Measurements from ENCODE around the gene AATK.

The AATK gene

DNA sequence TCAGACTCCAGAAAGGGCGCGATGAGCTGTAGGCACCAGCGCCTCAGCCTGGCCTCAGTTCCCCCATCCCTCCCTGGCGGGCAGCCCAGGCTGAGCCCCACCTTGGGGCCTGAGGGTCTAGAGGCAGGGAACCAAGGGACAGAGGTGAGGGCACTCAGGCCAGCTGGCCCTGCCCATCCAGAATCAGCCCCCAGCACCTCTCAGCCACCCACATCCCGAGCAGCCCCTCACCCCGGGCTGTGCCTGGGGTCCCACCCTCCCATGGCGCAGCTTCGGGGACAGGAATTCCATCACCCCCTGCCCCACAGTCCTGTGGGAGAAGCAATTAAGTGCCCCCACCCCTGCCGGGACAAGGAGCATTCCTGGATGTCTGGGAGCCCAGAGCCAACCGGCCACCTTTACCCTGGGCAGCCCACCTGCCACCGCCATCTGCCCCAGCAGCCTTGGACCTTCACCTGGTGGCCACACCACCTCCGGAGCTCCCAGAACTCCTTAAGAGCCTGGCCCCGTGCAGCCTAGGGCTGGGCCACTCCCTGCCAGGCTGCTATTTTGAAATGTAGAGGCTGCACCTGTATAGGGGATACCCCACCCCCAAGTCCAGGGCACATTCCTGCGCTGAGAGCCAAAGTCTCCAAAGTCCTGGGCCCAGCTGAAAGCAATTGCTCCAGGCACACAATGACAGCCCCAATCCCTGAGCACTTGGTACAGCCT lies 34.4 kb downstream of the AATK start:
- FAIRE-seq, result no peak
- DNase-seq (ENCODE audit: insufficient read length, low spot score), result no peak

DNA sequence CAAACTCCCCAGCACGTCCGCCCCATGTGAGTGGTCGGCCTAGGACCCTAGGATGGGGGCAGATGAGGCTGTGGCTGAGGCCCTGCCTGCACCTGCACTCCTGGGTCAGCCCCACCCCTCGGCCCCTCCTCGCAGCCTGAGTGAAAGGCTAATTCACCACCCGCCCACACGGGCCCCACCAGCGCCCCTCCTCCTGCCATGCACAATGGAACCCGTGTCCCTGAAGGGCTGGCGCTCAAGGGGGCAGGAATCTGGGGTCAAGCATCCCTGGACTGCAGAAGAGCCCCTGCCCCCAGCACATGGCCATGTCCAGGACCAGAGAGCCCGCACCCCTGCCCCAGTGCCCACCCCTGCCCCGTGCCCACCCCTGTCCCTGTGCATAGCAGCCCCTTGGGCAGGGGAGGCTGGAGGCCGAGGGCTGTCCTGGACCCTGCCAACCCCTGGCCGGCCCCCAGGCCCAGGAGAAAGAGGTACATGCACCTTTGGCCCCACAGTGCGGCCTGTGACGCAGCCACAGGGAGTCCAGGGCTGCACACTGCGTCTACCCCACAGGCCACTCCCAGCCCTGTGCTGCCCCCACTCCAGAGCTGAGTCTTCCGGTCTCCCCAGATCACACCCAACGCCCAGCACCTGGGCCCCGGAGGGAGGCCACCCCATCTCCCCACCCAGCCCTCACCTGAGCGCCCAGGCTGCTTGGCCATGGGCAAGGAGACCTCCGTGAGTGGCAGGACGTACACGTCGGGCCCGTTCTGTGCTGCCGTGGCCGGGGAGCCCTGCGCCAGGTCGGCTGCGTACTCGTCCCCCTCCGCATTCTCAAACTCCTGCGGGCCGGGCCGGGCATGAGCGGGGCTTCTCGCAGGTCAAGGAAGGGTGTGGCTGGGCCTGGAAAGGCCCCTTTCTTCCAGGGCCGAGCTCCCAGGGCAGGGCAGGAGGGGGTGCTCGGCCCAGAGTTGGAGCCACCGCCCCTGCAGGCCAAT lies 35.3 kb downstream of the AATK start:
- DNase-seq (ENCODE audit: insufficient read length, low spot score), result no peak
- FAIRE-seq, result no peak

- no peak for FAIRE-seq
- DNase-seq (ENCODE audit: insufficient read length, low spot score), result no peak
Measured at GRCh38 chr17:81129711-81130367, 36.2 kb downstream of the AATK start.

GRCh38 chr17:81129289-81129688 lies 36.7 kb downstream of the AATK start:
- FAIRE-seq (no peak), DNase-seq (ENCODE audit: insufficient read length, low spot score) (no peak)

DNA sequence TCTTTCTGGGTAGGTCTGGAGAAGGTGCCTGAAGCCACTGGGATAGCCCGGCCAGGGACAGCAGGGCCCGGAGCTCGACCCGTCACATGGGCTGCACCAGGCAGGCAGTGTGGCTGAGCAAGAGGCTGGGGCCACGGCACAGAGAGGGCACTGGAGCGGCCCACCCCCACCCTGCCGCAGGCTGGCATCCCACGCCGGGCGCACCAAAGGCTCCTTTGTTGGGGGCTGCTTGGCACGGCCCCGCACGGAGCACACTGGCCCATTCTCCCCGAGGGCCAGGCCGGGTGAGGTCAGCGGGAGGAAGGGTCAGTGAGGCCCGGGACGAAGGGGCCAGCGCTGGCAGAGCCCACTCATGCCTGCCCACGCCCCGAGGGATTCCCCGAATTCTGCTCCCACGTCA lies 37.2 kb downstream of the AATK start:
- DNase-seq (ENCODE audit: insufficient read length, low spot score), result no peak
- FAIRE-seq, result no peak

GRCh38 chr17:81128338-81128737 lies 37.7 kb downstream of the AATK start:
- no peak for FAIRE-seq

DNA sequence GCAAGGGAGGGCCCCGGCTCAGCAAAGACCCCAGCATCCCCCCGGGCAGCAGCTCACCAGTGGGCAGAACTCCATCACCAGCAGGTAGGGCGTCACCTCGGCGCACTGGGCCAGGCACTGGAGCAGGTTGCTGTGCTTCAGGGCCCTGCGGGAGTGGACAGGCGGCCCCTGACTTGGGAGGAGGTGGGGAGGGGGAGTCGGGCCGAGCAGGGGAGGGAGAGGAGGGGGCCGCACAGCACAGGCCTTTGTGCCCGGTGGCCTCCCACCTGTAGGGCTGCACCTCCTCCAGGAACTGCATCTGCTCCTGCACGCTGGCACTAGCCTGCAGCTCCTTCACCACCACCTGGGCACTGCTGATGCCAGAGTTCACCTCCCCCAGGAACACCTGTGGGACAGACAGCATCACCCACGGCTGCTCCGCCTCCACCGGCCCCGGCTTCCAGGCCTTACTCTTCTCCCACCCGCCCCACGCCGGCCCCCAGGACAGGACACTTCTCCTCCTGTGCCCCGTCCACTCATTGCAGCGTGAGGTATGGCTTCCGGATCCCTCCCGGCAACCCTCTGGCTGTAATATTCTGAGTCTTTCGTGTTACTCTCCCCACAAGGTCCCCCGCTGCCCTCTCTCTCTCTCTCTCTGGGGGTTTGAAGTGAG lies 38.4 kb downstream of the AATK start:
- DNase-seq (ENCODE audit: insufficient read length, low spot score), result no peak
- FAIRE-seq, result no peak

More at GRCh38 chr17:81128338-81128737, 37.7 kb downstream of the AATK start:
- no peak for DNase-seq (ENCODE audit: insufficient read length, low spot score)

DNA sequence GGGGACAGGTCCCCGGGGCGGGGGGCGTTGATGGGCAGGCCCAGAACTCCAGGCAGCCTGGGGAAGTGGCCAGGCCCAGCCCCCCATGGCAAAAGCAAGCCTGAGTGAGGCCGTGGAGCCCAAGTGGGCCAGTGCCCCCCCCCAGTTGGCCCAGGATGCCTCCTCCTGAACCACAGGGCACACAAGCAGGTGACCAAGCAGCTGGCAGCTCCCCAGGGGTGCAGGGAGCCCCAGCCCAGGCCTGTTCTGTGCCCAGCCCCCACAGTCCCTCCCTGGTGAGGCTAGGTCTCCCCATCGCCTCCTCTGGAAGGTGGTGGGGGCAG lies 38.9 kb downstream of the AATK start:
- FAIRE-seq, result no peak

DNA sequence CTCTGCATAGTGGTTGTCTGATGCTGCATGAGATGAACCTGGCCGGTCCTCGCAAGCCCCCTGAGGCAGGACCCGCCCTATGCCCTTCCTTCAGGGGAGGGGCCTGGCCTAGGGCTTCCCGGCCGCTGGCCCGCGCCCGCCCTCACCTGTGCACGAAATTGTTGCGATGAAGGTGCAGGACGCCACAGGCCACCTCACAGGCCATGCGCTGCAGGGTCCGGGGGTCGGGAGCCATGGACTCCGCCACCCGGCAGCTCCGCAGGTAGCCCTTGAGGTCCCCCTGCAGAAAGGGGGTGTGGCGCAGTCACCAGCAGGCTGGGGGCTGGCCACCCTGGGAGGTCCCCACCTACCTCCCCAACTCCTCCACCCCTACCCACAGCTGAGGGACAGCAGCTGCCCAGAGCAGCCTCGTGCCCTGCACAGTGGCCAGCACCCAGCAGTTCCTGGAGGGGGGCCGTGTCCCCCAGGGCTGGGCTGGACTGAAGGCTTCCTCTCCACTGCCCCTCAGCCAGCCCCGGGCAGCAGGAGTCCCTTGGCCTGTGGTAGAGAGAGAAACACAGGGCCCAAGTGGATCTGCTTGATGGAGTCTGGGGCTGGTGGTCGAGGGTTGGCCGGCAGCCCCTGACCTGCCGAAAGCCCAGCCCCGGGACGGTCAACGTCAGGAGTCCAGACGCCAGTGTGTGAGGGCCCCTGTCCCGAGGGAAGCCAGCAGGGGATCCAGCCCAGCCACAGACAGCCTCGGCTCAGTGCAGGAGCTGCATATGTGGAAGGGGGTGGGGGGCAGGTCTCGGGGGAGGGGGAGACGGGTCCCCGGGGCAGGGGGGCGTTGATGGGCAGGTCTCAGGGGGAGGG lies 39.5 kb downstream of the AATK start:
- no peak for DNase-seq (ENCODE audit: insufficient read length, low spot score)
- no peak for FAIRE-seq

More for the DNA sequence above, 38.9 kb downstream of the AATK start:
- no peak for DNase-seq (ENCODE audit: insufficient read length, low spot score)

GRCh38 chr17:81125573-81126081 lies 40.4 kb downstream of the AATK start:
- FAIRE-seq, result no peak
- no peak for DNase-seq (ENCODE audit: insufficient read length, low spot score)

- FAIRE-seq, result no peak
- DNase-seq (ENCODE audit: insufficient read length, low spot score), result no peak
Measured at GRCh38 chr17:81124377-81124776, 41.6 kb downstream of the AATK start.

DNA sequence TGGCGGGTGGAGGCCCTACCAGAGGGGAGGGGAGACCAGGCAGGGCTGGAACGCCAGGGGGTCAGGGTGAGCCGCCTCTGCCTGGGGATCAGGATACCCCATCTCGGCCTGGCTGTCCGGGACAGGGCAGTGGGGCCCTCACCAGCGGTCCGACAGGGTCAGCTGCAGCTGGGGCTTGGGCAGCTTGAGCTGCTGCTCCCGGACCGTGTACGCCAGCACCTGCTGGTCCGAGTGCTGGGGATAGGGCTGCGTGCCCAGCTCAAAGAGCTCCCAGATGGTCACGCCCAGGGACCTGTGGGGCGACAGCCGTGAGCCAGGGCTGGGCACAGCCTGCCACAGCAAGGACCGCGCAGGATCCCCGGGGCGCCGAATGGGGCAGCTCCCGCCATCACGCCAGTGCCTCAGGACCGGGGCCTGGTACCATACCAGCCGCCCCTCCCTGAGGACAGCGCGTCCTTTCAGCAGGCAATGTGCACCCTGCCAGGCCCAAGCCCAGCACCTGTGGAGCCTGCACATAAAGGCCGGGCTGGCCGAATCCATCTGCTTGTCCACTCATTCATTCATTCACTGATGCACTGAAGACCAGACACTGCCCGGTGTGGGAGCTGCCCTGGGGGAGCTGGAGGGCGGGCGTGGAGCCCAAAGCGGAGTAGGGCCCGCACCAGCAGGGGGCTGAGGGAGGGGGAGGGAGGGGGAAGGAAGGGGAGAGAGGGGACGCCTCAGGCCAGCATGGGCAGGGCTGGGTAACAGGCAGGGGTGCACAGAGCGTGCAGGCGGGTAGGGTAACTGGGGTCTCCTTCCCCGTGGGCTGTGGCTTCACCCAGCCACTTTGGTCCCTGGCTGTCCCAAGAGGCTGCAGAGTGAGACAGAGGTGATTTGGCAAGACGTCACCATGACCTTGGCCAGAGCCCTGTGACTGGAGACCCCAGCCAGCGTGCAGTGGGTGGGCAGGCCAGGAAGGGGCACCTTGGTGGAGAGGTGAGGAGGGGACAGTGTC lies 42.7 kb downstream of the AATK start:
- no peak for FAIRE-seq

DNA sequence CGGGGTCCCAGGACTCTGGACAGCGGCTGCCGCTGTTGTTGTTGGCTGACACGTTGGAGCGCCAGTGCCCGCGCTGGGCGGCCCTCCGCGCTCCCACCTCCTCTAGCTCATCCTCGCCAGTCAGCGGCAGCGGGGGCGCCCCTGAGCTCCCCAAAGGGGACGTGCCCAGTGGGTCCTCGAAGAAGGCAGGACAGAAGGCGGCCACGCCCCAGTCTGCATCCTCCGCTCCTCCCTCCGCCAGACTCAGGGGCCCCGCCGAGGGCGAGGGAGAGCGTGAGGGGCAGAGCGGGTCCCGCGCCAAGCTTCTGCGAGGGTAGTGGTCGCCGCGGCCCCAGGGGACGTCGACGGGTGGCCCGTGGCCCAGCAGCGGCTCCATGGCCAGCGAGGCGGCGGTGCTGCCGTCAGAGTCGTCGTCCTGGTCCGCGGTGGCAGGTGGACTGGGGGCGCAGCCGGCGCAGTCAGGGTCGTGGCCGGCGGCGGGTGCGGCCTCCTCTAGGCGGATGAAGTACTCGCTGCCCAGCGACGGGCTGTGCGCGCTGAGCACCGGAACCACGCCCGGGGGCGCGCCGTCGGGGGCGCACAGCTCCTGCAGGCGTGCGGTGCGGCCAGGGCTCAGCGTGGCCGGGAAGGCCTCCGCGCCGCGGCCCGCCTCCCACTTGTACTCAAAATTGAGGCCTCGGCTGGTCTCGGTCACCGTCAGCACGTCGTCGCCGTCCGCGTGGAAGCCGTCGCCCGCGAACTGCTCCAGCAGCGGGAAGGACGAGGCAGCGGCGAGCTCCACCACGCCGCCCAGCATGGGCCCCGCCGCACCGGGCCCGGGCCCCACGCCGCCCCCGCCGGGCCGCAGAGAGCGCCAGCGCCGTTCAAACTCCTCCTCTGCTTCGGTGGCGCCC lies 43.9 kb downstream of the AATK start:
- FAIRE-seq (no peak), DNase-seq (ENCODE audit: insufficient read length, low spot score) (no peak)

More for the DNA sequence above, 42.7 kb downstream of the AATK start:
- DNase-seq (ENCODE audit: insufficient read length, low spot score), result no peak

DNA sequence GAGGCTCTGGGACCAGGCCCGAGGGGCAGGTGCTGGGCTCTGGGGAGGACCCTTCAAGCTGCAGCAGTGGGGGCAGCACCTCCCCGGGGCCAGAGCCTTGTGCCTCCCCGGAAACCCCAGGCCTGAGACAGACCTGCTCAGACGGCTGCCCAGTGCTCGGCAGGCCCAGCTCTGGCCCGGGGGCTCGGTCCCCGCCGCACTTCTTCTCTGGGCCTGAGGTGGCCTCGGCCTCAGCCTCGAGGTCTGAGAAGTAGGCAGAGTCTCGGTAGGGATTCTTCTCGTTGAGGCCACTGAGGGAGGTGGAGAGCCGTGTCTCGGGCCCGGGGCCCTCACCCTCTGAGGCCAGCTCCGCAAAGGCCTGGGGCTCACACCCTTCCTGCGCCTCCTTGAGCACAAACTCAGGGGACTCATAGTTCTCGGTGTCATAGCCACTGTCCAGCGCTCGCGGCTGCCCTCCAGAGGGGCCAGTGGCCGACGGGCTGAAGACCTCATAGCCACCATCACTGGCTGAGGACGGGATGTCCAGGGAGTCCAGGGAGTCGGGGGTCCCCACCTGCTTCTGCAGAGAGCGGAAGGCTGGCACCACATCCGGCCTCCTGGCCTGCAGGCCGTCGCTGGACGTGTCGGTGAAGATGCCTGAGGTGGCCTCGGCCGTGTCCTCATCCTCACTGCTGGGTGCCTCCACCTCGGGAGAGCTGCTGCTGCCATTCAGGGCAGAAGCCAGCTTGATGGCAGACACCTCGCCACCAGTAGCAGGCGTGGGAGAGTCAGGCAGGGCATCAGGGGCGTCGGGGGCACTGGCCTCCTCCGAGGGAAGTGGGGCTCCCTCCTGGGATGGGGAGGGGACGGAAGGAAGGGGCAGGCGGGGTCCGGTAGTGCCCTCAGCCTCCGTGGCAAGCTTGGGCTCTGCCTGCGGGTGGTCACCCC lies 45.1 kb downstream of the AATK start:
- no peak for FAIRE-seq
- no peak for DNase-seq (ENCODE audit: insufficient read length, low spot score)

GRCh38 chr17:81120149-81120484 lies 45.9 kb downstream of the AATK start:
- no peak for FAIRE-seq

More at GRCh38 chr17:81120149-81120484, 45.9 kb downstream of the AATK start:
- no peak for DNase-seq (ENCODE audit: insufficient read length, low spot score)
